NB4 (cell line): Measurements from ENCODE around the gene SH3PXD2A.

Experiments
- POLR2A ChIP-seq: IDR thresholded peaks from 2 replicates; pipeline ENCODE4 v1.6.1; 2011; ENCODE audit warnings: mild to moderate bottlenecking; ENCODE audit not compliant: insufficient read length; ENCODE audit errors: extremely low read depth
- TF ChIP-seq, protein P1 (sequence below): IDR thresholded peaks from one replicate; pipeline ENCODE4 v1.5.1; 2012; ENCODE audit warnings: low read depth, low read length

- TF ChIP-seq, protein P1, sequence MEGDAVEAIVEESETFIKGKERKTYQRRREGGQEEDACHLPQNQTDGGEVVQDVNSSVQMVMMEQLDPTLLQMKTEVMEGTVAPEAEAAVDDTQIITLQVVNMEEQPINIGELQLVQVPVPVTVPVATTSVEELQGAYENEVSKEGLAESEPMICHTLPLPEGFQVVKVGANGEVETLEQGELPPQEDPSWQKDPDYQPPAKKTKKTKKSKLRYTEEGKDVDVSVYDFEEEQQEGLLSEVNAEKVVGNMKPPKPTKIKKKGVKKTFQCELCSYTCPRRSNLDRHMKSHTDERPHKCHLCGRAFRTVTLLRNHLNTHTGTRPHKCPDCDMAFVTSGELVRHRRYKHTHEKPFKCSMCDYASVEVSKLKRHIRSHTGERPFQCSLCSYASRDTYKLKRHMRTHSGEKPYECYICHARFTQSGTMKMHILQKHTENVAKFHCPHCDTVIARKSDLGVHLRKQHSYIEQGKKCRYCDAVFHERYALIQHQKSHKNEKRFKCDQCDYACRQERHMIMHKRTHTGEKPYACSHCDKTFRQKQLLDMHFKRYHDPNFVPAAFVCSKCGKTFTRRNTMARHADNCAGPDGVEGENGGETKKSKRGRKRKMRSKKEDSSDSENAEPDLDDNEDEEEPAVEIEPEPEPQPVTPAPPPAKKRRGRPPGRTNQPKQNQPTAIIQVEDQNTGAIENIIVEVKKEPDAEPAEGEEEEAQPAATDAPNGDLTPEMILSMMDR: no peak
- no peak for TF ChIP-seq POLR2A
Measured at GRCh38 chr10:103724074-103724473, 131.3 kb downstream of the SH3PXD2A start.
